Endothelial cell of umbilical vein (primary cell): ENCODE data around the gene ZNF628. TPM values are rescaled to one million over a fixed set of nuclear protein-coding genes. Genes with fewer than 3 reads are reported as not detected.

Source experiments
- BruUV-seq: library from RNA; stranded (reverse); fragments of 400-500 nt; replicated peaks from 2 replicates; lab custom pipeline; 2021; lab: Mats Ljungman, UMichigan
- CTCF ChIA-PET: fragments of 300-600, 350-600 bp; sonication (Branson Sonifier 250); formaldehyde crosslinking; loops from one replicate; lab custom pipeline; 2021; ENCODE audit warnings: antibody characterized with exemption, inconsistent platforms; lab: Charles Lee
- POLR2A ChIA-PET: fragments of 300-600, 350-600 bp; sonication (Branson Sonifier 250); formaldehyde crosslinking; loops from one replicate; lab custom pipeline; 2021; ENCODE audit warnings: antibody characterized with exemption, inconsistent platforms; lab: Charles Lee
- DNase-seq: peaks from one replicate; pipeline ENCODE4 v3.0.0-alpha.2; 2011; ENCODE audit warnings: low read depth, low spot score
- FAIRE-seq: peaks from 2 replicates; lab custom pipeline; 2011; peaks lifted over from hg19 to GRCh38; lab: Jason Lieb, UNC
- H2AFZ ChIP-seq: 2 replicates; pipeline ENCODE4 v1.6.0; 2012; ENCODE audit warnings: low read depth, low read length, control low read depth, inconsistent platforms
- H3K27ac ChIP-seq: 2 replicates; pipeline ENCODE4 v1.5.1; 2011; ENCODE audit warnings: low read depth, mild to moderate bottlenecking, control low read depth, low read length, moderate library complexity; ENCODE audit not compliant: insufficient read depth
- H3K27me3 ChIP-seq, 2 experiments: 2 replicates each; pipeline versions ENCODE4 v1.6.0 to v1.6.1; 2011; ENCODE audit warnings: low read length in 2 of 2, mixed read lengths in 1 of 2; ENCODE audit not compliant: control insufficient read depth in 2 of 2, insufficient read depth in 2 of 2
- H3K36me3 ChIP-seq, 2 experiments: 2 replicates in 1 of 2; 3 replicates in 1 of 2; pipeline ENCODE4 v1.5.1; 2011; ENCODE audit warnings: low read length in 2 of 2, mild to moderate bottlenecking in 1 of 2, moderate library complexity in 1 of 2; ENCODE audit not compliant: control insufficient read depth in 2 of 2, insufficient read depth in 2 of 2; ENCODE audit errors: extremely low read depth in 1 of 2
- H3K4me1 ChIP-seq: 3 replicates; pipeline ENCODE4 v1.5.1; 2011; ENCODE audit warnings: mild to moderate bottlenecking, low read length; ENCODE audit not compliant: control insufficient read depth, insufficient read depth; ENCODE audit errors: extremely low read depth
- H3K4me2 ChIP-seq: 2 replicates; pipeline ENCODE4 v1.6.1; 2011; ENCODE audit warnings: low read length, control low read depth, mixed read lengths; ENCODE audit not compliant: insufficient read depth
- H3K4me3 ChIP-seq, 3 experiments: fragments of 200-600 bp in 1 of 3; sonication (generic), shearing (Covaris generic) in 1 of 3; replicated peaks in 1 of 3; 2 replicates each; pipeline ENCODE4 v1.5.1; 2011 to 2016; ENCODE audit warnings: control low read depth in 3 of 3, low read length in 3 of 3, mild to moderate bottlenecking in 2 of 3, inconsistent platforms in 1 of 3, low read depth in 1 of 3, moderate library complexity in 1 of 3; ENCODE audit not compliant: insufficient read depth in 1 of 3
- H3K79me2 ChIP-seq: 2 replicates; pipeline ENCODE4 v1.6.0; 2012; ENCODE audit warnings: low read length, inconsistent platforms; ENCODE audit not compliant: control insufficient read depth, insufficient read depth
- H3K9ac ChIP-seq: replicated peaks from 2 replicates; pipeline ENCODE3; 2011; ENCODE audit warnings: low read length, control low read depth; ENCODE audit not compliant: insufficient read depth; ENCODE audit errors: extremely low read depth
- H3K9me1 ChIP-seq: replicated peaks from 3 replicates; pipeline ENCODE4 v1.6.0; 2011; ENCODE audit warnings: mild to moderate bottlenecking, low read length; ENCODE audit not compliant: control insufficient read depth, insufficient read depth; ENCODE audit errors: extremely low read depth
- H3K9me3 ChIP-seq: replicated peaks from 2 replicates; pipeline ENCODE4 v1.5.1; 2012; ENCODE audit warnings: low read length, inconsistent platforms; ENCODE audit not compliant: control insufficient read depth, insufficient read depth
- H4K20me1 ChIP-seq: replicated peaks from 2 replicates; pipeline ENCODE3; 2011; ENCODE audit warnings: mild to moderate bottlenecking, low read length; ENCODE audit not compliant: control insufficient read depth, insufficient read depth; ENCODE audit errors: extremely low read depth
- CTCF ChIP-seq, 2 donors: IDR thresholded peaks; 1 replicate in 1 of 2; 2 replicates in 1 of 2; pipeline ENCODE4 v1.5.1; 2011; ENCODE audit warnings: low read length in 2 of 2, mild to moderate bottlenecking in 2 of 2, moderate library complexity in 2 of 2, control low read depth in 1 of 2, inconsistent platforms in 1 of 2, low read depth in 1 of 2; ENCODE audit not compliant: insufficient read depth in 1 of 2; ENCODE audit errors: extremely low read depth in 1 of 2
- dilution Hi-C: fragments of 300-500 bp; cut with MboI; formaldehyde crosslinking; loops from one replicate; pipeline ENCODE4 v1.15.0; 2019; ENCODE audit warnings: low sequenced_read_pairs; ENCODE audit not compliant: extremely low pct_ligation_motif_present
- intact Hi-C: fragments of 100-400 bp; cut with micrococcal nuclease; formaldehyde crosslinking; loops from one replicate; pipeline ENCODE4 v1.10.0; 2022
- polyA plus RNA-seq, 4 experiments: library from polyadenylated mRNA; depleted of rRNA in 3 of 4; stranded (reverse) in 3 of 4; unstranded in 1 of 4; fragments of >200 nt; gene quantifications; 2 replicates each; pipeline versions ENCODE4 v1.2.1 to v1.2.3, GENCODE V29; 2011 to 2012; ENCODE audit warnings: missing spikeins in 1 of 4
- total RNA-seq: library from RNA; stranded (reverse); gene quantifications from 2 replicates; pipeline ENCODE4 v1.2.3, GENCODE V29; 2021

Gene ZNF628
- total and polyA plus RNA-seq, 2 donors (not counting 3 experiments of a cell fraction or from before 2014, with no cell fraction given) = 2.0 to 10.4 TPM

- Histone ChIP-seq H3K4me2 (no peak overlapping the region), H3K27ac (no peak overlapping the region), H3K4me1 (no peaks in the 10 kb centered on the region), H3K9ac (no peak overlapping the region), H2AFZ (no peak overlapping the region), H3K27me3 (no peaks in the 10 kb centered on the region), H3K79me2 (no peaks in the 10 kb centered on the region), H4K20me1 (no peaks in the 10 kb centered on the region), H3K9me3 (no peaks in the 10 kb centered on the region), H3K36me3 (no peaks in the 10 kb centered on the region), H3K9me1 (no peaks in the 10 kb centered on the region), H3K4me3 (no peak overlapping the region)
- intact Hi-C loops (no loop called here), dilution Hi-C loops (no loop called here)
- no peak for TF ChIP-seq CTCF (IDR thresholded peaks at IDR 0.05; ENCODE audit: extremely low read depth in 1 of 2, insufficient read depth in 1 of 2, low read depth in 1 of 2, low read length in 2 of 2)
- CTCF ChIA-PET = interaction anchor here (1.4 kb wide), 1 partner anchor 14 kb away, joined by 3 read pairs; the partner anchor contains the start of gene SBK3
- no peak for DNase-seq
- POLR2A ChIA-PET = no interaction called here
- no TSS peak for BruUV-seq
- FAIRE-seq = no peak
Observed at GRCh38 chr19:55530996-55531395, 54.6 kb downstream of the ZNF628 start.

Other genes starting within 250 kb of the ZNF628 start
- 4.1 and 5.4 TPM in 2 replicates for gene TMEM86B, start 247.9 kb upstream of the ZNF628 start, total RNA-seq
- 4.5 and 5.8 TPM in 2 replicates for gene TMEM86B, start 247.9 kb upstream of the ZNF628 start, polyA plus RNA-seq
- gene PPP6R1, start 217.6 kb upstream of the ZNF628 start, total RNA-seq = 68.3 and 71.8 TPM in 2 replicates
- gene PPP6R1, start 217.6 kb upstream of the ZNF628 start, polyA plus RNA-seq = 35.7 and 36.0 TPM in 2 replicates
- 30.4 and 38.5 TPM in 2 replicates for gene HSPBP1, start 196.5 kb upstream of the ZNF628 start, total RNA-seq
- 47.5 and 60.3 TPM in 2 replicates for gene HSPBP1, start 196.5 kb upstream of the ZNF628 start, polyA plus RNA-seq
- gene BRSK1, start 192.6 kb upstream of the ZNF628 start, total RNA-seq = 0.44 and 0.46 TPM in 2 replicates
- 0.33 and 0.68 TPM in 2 replicates for gene BRSK1, start 192.6 kb upstream of the ZNF628 start, polyA plus RNA-seq
- not detected in 2 replicates for gene TMEM150B, start 151.3 kb upstream of the ZNF628 start, total RNA-seq
- gene TMEM150B, start 151.3 kb upstream of the ZNF628 start, polyA plus RNA-seq = not detected in 2 replicates
- gene KMT5C, start 136.7 kb upstream of the ZNF628 start, total RNA-seq = 11.4 and 13.5 TPM in 2 replicates
- 7.2 and 11.6 TPM in 2 replicates for gene KMT5C, start 136.7 kb upstream of the ZNF628 start, polyA plus RNA-seq
- not detected in 2 replicates for gene COX6B2, start 121.9 kb upstream of the ZNF628 start, total RNA-seq
- not detected in 2 replicates for gene COX6B2, start 121.9 kb upstream of the ZNF628 start, polyA plus RNA-seq
- not detected in 2 replicates for gene GARIN5B, start 113.4 kb upstream of the ZNF628 start, total RNA-seq
- not detected in 2 replicates for gene GARIN5B, start 113.4 kb upstream of the ZNF628 start, polyA plus RNA-seq
- gene IL11, start 106.2 kb upstream of the ZNF628 start, total RNA-seq = not detected in 2 replicates
- gene IL11, start 106.2 kb upstream of the ZNF628 start, polyA plus RNA-seq = 0.11 TPM in 1 of 2 replicates, not detected in the other
- not detected in 2 replicates for gene TMEM190, start 99.8 kb upstream of the ZNF628 start, total RNA-seq
- gene TMEM190, start 99.8 kb upstream of the ZNF628 start, polyA plus RNA-seq = not detected in 2 replicates
- gene TMEM238, start 92.3 kb upstream of the ZNF628 start, total RNA-seq = 0.35 TPM in 1 of 2 replicates, not detected in the other
- 0.18 TPM in 1 of 2 replicates, not detected in the other for gene TMEM238, start 92.3 kb upstream of the ZNF628 start, polyA plus RNA-seq
- gene RPL28, start 90.7 kb upstream of the ZNF628 start, total RNA-seq = 1,738 and 1,872 TPM in 2 replicates
- gene RPL28, start 90.7 kb upstream of the ZNF628 start, polyA plus RNA-seq = 3,435 and 4,297 TPM in 2 replicates
- 244 and 257 TPM in 2 replicates for gene UBE2S, start 68.8 kb upstream of the ZNF628 start, total RNA-seq
- 176 and 183 TPM in 2 replicates for gene UBE2S, start 68.8 kb upstream of the ZNF628 start, polyA plus RNA-seq
- not detected in 2 replicates for gene SHISA7, start 33.3 kb upstream of the ZNF628 start, total RNA-seq
- not detected in 2 replicates for gene SHISA7, start 33.3 kb upstream of the ZNF628 start, polyA plus RNA-seq
- gene ISOC2, start 15.0 kb upstream of the ZNF628 start, total RNA-seq = 43.6 and 49.3 TPM in 2 replicates
- gene ISOC2, start 15.0 kb upstream of the ZNF628 start, polyA plus RNA-seq = 68.7 and 96.5 TPM in 2 replicates
- not detected in 2 replicates for gene C19orf85, start 11.9 kb upstream of the ZNF628 start, total RNA-seq
- not detected in 2 replicates for gene C19orf85, start 11.9 kb upstream of the ZNF628 start, polyA plus RNA-seq
- gene NAT14, start 8.6 kb downstream of the ZNF628 start, total RNA-seq = 34.4 and 44.7 TPM in 2 replicates
- 39.1 and 42.6 TPM in 2 replicates for gene NAT14, start 8.6 kb downstream of the ZNF628 start, polyA plus RNA-seq
- gene SSC5D, start 11.8 kb downstream of the ZNF628 start, total RNA-seq = 1.0 and 1.3 TPM in 2 replicates
- gene SSC5D, start 11.8 kb downstream of the ZNF628 start, polyA plus RNA-seq = 0.47 and 0.49 TPM in 2 replicates
- not detected in 2 replicates for gene SBK2, start 60.5 kb downstream of the ZNF628 start, total RNA-seq
- gene SBK2, start 60.5 kb downstream of the ZNF628 start, polyA plus RNA-seq = not detected in 2 replicates
- gene SBK3, start 68.9 kb downstream of the ZNF628 start, total RNA-seq = 0.25 and 0.62 TPM in 2 replicates
- 0.18 and 0.19 TPM in 2 replicates for gene SBK3, start 68.9 kb downstream of the ZNF628 start, polyA plus RNA-seq
- 15.7 and 15.9 TPM in 2 replicates for gene ZNF579, start 104.2 kb downstream of the ZNF628 start, total RNA-seq
- gene ZNF579, start 104.2 kb downstream of the ZNF628 start, polyA plus RNA-seq = 9.9 and 11.6 TPM in 2 replicates
- 14.7 and 15.6 TPM in 2 replicates for gene FIZ1, start 122.9 kb downstream of the ZNF628 start, total RNA-seq
- 6.6 and 7.0 TPM in 2 replicates for gene FIZ1, start 122.9 kb downstream of the ZNF628 start, polyA plus RNA-seq
- 14.2 and 15.2 TPM in 2 replicates for gene ZNF524, start 123.7 kb downstream of the ZNF628 start, total RNA-seq
- 15.4 and 22.5 TPM in 2 replicates for gene ZNF524, start 123.7 kb downstream of the ZNF628 start, polyA plus RNA-seq
- 10.1 and 11.4 TPM in 2 replicates for gene ZNF865, start 129.0 kb downstream of the ZNF628 start, total RNA-seq
- 4.0 and 5.2 TPM in 2 replicates for gene ZNF865, start 129.0 kb downstream of the ZNF628 start, polyA plus RNA-seq
- 4.9 and 7.1 TPM in 2 replicates for gene ZNF784, start 147.9 kb downstream of the ZNF628 start, total RNA-seq
- gene ZNF784, start 147.9 kb downstream of the ZNF628 start, polyA plus RNA-seq = 4.9 and 5.6 TPM in 2 replicates
- 32.5 and 41.1 TPM in 2 replicates for gene ZNF580, start 164.4 kb downstream of the ZNF628 start, total RNA-seq
- gene ZNF580, start 164.4 kb downstream of the ZNF628 start, polyA plus RNA-seq = 13.7 and 16.9 TPM in 2 replicates
- 27.8 and 31.4 TPM in 2 replicates for gene ZNF581, start 167.0 kb downstream of the ZNF628 start, total RNA-seq
- 32.3 and 37.0 TPM in 2 replicates for gene ZNF581, start 167.0 kb downstream of the ZNF628 start, polyA plus RNA-seq
- gene CCDC106, start 171.6 kb downstream of the ZNF628 start, total RNA-seq = 11.8 and 13.2 TPM in 2 replicates
- 12.0 and 17.8 TPM in 2 replicates for gene CCDC106, start 171.6 kb downstream of the ZNF628 start, polyA plus RNA-seq
- gene U2AF2, start 178.4 kb downstream of the ZNF628 start, total RNA-seq = 246 and 259 TPM in 2 replicates
- 173 and 183 TPM in 2 replicates for gene U2AF2, start 178.4 kb downstream of the ZNF628 start, polyA plus RNA-seq
- gene EPN1, start 198.6 kb downstream of the ZNF628 start, total RNA-seq = 133 and 138 TPM in 2 replicates
- 76.9 and 87.2 TPM in 2 replicates for gene EPN1, start 198.6 kb downstream of the ZNF628 start, polyA plus RNA-seq